SKM-1 (cell line): Measurements from ENCODE around the gene MSMO1.
"Not testable (repeated sequence)": the region's sequence is repeated elsewhere in the genome, so short reads cannot be mapped to it uniquely, and the experiment has no call there.

Experiments used
- DNase-seq: peaks from one replicate; lab custom pipeline; 2025; ENCODE audit not compliant: unreplicated experiment; lab: John Stamatoyannopoulos, UW

Gene MSMO1

DNA sequence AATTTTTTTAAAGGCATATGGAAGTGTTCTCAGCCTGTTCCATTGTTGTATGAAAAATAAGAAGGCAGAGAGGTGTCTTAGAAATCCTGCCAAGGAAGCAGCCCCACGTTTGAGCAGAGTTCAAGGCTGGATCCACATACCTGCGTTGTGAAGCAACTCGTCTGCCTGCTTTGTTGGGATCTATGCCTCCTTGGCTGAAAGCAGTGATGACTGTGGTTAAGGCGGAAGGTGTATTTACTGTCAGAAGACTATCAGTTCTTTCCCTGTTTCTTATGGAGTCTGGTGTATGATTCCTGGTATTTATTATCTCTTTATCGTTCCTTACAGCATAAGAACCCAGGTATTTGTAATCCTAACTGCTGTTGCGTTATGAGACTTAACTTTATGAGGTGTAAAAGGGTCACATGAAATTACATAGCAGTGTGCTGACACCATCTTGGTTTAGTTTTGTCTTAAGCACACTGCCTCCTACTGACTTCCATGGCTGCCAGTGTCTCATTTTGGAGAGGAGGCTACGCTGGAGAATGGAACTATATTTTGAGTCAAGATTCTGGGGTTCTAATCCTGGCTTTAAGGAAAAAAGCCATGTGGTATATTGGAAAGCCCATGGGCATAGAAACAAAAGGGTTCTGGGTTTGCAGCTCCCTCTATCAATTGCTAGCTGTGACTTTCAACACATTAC lies 3.1 kb upstream of the MSMO1 start:
- DNase-seq, result no peak

DNA sequence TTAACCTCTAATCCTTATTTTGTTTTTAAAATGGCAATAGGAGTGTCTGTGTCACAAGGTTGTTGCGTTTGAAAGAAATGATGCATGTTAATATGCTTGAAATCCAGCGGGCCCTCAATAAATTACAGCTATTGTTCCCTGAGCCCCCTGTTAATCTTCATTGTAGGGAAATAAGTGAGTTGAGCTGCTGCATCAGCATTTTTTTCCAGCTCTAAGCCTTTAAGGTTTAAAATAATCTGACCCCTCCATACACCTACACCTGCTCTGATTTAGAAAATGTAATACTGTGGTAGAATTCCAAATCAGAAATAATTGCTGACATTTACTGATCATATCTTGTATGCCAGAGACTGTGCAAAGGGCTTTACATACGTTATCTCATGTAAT lies 2.6 kb upstream of the MSMO1 start:
- DNase-seq, result no peak

DNA sequence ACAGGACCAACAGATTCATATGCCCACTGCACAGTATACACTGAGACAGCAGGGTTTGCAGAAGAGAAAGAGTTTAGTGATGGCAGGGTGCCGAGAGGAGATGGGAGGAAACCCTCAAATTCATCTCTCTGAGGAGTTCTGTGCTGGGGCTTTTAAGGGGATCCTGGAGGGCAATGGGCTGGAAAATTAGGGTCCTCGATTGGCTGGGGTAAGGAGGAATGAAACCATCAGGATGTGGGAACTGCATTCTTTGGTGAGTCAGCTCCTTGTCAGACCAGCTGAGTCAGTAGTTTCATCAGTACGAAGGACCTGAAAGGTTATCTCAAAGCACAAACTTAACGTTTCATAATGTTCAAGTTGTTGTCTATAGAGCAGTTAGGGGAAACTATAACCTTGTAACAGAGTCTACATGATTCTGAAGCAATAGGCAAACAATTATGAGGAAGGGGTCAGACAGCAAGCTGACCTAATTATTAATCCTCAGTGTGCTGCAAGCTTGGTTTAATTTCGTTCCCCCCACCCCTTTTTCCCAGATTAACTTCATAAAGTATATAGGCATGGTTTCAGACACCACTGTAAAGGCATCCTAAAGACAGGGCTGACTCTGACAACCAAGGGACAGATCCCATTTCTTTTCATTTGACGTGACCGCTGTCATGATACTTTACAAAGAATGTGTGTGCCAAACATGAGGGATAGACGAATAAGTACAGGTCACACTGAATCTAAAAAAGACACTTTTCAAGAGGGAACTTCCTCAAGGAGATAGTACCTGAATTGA lies 1.5 kb upstream of the MSMO1 start:
- DNase-seq, result no peak

DNA sequence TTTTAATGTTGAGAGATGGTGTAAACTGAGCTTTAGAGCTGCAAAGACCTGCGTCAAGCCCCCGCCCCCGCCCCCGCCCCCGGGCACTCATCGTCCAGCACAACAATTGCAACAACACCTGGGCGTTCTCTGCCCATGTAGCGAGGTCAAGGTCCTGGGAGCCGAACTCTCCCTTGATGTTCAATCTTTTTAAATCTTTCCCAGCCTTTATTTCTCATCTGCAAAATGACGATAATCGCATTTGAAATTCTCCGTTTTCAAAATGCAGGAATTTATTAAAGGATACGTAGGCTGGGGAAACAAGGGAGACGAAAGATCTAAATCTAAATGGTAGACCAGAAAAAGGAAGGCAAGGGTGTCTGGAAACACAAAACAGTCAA lies 648 bp upstream of the MSMO1 start:
- no peak for DNase-seq

- DNase-seq, result no peak
Measured at GRCh38 chr4:165328101-165328425, 594 bp downstream of the MSMO1 start.

DNA sequence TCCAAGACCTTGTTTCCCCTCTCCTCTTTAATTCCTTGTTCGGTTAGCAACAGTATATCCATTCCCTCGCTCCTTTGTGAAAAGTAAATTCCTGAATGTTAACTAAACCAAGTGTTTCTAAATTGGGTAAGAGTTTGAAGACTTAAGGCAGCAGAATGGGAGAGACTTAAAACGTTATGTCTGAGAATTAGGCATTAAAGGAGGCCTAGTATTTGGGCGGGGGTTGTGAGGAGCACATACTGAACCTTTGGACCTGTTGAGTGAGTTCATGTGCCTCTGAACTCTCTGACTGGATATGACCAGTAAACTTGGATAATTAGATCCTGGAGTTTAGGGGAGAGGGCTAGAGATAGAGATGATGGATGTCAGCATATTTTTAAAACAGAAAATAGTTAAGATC lies 1.2 kb downstream of the MSMO1 start:
- no peak for DNase-seq

DNA sequence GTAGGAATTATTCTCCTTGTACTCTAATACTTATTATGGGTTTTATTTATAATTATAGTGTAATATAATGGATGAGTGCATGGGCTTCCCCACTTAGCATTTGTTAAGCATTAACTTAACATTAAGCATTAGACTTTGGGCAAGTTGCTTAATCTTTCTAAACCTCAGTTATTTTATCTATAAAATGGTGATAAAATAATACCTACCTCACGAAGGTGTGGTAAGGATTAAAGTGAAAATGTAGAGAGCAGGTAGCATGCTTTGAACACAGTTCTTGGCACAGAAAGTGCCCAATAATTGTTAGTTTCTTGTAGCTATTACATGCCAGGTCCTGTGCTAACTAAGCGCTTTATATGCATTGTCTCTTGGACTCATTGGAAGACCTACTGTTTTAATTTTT lies 2.6 kb downstream of the MSMO1 start:
- no peak for DNase-seq

GRCh38 chr4:165330666-165331065 lies 3.2 kb downstream of the MSMO1 start:
- DNase-seq, result no peak

GRCh38 chr4:165331359-165331758 lies 3.9 kb downstream of the MSMO1 start:
- no peak for DNase-seq

DNA sequence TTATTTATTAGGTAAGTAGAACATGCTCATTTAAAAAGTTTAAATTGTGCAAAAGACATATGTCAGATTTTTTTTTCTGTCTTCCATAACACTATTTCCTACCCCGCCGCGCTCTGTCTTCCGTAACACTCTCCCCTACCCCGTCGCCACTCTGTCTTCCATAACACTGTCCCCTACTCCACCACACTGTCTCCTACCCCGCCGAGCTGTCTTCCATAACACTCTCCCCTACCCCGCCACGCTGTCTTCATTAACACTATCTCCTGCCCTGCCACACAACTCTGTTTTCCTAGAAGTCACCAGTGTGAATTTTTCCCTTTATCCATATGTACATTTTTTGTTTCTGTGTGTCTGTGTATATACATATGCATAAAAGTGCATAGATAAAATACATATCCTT lies 4.4 kb downstream of the MSMO1 start:
- DNase-seq, result no peak

DNA sequence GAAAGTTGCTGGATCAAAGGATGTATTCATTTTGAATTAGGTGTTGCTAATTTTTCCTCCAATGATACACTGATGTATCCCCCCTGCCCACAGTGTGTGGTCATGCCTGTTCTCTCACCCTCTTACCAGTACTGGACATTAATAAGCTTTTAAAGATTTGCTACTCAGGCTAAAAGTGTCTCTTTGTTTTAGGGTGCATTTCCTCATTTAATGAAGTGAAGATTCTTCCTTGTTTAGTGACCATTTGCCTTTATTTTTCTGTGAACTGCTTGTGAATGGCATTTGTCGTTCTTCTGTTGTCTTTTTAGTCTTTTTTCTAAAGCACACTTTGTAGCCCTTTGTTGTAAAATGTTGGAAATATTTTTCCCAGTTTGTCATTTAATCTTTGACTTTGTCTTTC lies 5.0 kb downstream of the MSMO1 start:
- no peak for DNase-seq

GRCh38 chr4:165335163-165335703 lies 7.8 kb downstream of the MSMO1 start:
- no peak for DNase-seq

GRCh38 chr4:165336743-165337142 lies 9.3 kb downstream of the MSMO1 start:
- no peak for DNase-seq

DNA sequence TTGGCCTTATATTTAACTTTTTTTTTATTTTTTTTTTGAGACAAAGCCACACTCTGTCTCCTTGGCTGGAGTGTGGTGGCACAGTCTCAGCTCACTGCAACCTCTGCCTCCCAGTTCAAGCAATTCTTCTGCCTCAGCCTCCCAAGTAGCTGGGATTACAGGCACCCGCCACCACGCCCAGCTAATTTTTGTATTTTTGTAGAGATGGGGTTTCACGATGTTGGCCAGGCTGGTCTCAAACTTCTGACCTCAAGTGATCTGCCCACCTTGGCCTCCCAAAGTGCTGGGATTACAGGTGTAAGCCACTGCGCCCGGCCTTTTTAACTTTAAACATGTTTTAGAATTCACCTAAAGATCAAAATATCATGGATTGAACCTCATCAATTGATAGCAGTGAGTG lies 14.9 kb downstream of the MSMO1 start:
- DNase-seq, result not testable (repeated sequence)

GRCh38 chr4:165343353-165344191 lies 16.1 kb downstream of the MSMO1 start:
- DNase-seq, result no peak

- DNase-seq, result no peak
Measured at GRCh38 chr4:165345666-165346417, 18.4 kb downstream of the MSMO1 start.

- no peak for DNase-seq
Measured at GRCh38 chr4:165347647-165348569, 20.4 kb downstream of the MSMO1 start.

DNA sequence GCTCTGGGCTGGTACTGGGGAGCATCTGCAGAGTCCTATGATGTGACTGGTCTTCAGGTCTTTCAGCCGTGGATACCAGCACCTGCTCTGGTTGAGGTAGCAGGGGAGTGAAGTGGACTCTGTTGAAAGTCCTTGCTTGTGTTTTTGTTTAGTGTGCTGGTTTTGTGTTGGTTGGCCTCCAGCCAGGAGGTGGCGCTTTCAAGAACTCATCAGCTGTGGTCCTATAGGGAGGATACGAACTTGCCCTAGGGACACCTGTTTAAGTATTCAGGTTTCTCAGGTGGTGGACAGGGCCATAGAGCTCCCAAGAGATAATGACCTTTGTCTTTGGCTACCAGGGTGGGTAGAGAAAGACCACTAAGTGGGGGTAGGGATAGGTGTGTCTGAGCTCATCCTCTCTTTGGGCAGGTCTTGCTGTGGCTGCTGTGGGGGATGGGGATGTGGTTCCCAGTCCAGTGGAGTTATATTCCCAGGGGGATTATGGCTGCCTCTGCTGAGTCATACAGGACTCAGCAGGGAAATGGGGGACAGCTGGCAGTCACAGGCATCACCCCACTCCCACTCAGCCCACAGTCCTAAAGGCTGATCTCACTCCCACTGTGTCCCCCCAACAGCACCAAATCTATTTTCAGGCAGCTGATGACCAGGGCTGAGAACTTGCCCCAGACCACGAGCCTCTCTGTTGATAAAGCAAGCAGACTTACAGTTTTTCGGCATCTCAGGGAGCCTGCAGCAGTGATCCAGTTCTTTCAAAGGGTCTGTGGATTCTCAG lies 24.1 kb downstream of the MSMO1 start:
- DNase-seq, result no peak

DNA sequence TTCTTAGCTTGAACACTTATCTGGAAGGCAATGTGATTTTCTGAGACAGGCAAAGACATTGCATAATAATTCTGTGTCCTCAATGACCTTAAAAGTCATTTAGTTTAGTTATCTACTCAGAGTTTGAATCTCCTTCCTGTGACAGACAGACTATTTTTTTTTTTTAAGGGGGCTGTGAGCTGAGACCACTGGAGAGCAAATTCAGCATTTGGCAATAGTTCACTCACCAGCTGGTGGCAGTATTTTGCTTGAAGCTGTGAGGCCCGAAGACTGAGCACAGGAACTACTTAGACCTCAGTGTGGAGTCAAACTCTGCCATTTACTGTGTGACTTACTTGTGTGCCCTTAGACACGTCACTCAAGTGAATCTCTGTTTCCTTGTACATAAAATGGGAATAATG lies 28.4 kb downstream of the MSMO1 start:
- no peak for DNase-seq
